ENCODE measurements around the gene C1QTNF7. TPM values are rescaled to one million over a fixed set of nuclear protein-coding genes. Genes with fewer than 3 reads are reported as not detected.
A peak's percentile ranks its signal among the peaks of the same experiment; 100 is the strongest.

The C1QTNF7 gene
- total and polyA plus RNA-seq, 7 donors: 0.20 to 2.3 (median 0.35) TPM

DNA sequence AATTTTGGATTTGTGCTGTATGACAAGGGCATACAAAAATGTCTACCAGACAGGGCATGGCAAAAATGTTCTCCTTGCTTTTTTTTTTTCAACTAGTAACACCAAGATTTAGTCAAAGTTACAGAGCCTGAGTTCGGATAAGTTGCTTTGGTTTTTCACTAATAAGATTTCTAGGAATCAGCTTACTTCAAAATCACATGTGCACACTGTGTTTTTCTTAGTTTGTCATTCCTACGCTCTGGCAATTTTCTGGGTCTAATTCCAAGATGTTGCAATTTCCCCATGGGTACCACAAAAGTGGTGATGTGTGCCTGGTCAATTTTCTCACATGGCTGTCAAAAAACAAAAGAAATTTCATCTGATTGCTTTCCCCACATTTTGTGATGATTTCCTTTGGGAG lies 6.3 kb downstream of the C1QTNF7 start:
- peak in 1 of 4 donors; percentile 45 for ATAC-seq
- no peaks in the 10 kb centered on the region for H3K4me1 ChIP-seq
- H3K36me3 ChIP-seq (ENCODE audit: insufficient read depth in 1 of 2, low read depth in 1 of 2): no peaks in the 10 kb centered on the region
- 62 to 80% (median 79%) methylated on average over 2 of the region's 2 CpGs for WGBS, 3 donors
- no peaks in the 10 kb centered on the region for H3K9me3 ChIP-seq
- H3K27ac ChIP-seq: no peak overlapping the region
- no peak overlapping the region for H3K4me3 ChIP-seq
- H3K27me3 ChIP-seq (ENCODE audit: insufficient read depth in 3 of 3, low read length in 2 of 3): no peaks in the 10 kb centered on the region
- TF ChIP-seq, protein P1, sequence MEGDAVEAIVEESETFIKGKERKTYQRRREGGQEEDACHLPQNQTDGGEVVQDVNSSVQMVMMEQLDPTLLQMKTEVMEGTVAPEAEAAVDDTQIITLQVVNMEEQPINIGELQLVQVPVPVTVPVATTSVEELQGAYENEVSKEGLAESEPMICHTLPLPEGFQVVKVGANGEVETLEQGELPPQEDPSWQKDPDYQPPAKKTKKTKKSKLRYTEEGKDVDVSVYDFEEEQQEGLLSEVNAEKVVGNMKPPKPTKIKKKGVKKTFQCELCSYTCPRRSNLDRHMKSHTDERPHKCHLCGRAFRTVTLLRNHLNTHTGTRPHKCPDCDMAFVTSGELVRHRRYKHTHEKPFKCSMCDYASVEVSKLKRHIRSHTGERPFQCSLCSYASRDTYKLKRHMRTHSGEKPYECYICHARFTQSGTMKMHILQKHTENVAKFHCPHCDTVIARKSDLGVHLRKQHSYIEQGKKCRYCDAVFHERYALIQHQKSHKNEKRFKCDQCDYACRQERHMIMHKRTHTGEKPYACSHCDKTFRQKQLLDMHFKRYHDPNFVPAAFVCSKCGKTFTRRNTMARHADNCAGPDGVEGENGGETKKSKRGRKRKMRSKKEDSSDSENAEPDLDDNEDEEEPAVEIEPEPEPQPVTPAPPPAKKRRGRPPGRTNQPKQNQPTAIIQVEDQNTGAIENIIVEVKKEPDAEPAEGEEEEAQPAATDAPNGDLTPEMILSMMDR (IDR thresholded peaks at IDR 0.05): no peak
- DNase-seq: no peak
- intact Hi-C loops (cut with DNase I): no loop called here

DNA sequence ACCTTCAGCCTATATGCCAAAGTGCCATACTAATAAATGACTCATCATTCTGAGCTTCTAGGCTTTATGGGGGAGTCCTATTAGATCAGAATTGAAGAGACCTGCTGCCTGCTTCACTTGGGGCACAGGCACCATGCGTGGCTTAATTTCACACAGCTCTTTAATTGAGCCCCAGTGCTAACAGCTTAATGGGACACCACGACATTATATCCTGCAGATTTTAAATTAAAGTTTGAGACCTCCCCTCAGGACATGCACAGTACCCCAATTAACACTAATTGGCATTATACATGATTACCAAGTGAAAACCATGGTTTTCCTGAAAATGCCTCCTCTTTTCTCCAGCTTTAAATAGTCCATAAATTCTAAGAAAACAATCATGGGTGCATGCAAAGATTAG lies 6.8 kb downstream of the C1QTNF7 start:
- no peaks in the 10 kb centered on the region for H3K4me1 ChIP-seq
- no peak overlapping the region for H3K4me3 ChIP-seq
- 85 to 92% (median 87%) methylated on average over 2 of the region's 2 CpGs for WGBS, 3 donors
- H3K9me3 ChIP-seq: no peaks in the 10 kb centered on the region
- no peak for ATAC-seq
- no peak for DNase-seq
- no peaks in the 10 kb centered on the region for H3K36me3 ChIP-seq (ENCODE audit: insufficient read depth in 1 of 2, low read depth in 1 of 2)
- TF ChIP-seq, protein P1 (IDR thresholded peaks at IDR 0.05): no peak
- no peaks in the 10 kb centered on the region for H3K27me3 ChIP-seq (ENCODE audit: insufficient read depth in 3 of 3, low read length in 2 of 3)
- H3K27ac ChIP-seq: no peak overlapping the region
- intact Hi-C loops (cut with DNase I): no loop called here

DNA sequence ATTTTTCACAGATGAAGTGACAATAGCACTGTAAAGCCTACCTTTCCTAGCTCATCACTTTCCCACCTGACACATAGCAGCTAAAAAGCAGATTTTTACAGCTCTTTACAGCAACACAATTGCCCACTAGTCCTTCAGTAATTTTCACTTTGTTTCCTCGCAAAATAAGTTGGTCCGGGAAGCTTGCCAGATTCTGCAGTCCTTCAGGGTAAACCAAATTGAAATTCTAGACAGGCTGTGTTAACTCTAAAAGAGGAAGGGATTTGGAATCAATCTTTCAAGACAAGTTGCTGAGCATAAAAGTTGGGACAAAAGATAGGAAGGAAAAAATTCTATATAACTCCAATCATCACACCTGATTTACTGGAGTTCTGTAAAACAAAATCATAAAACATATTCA lies 8.7 kb downstream of the C1QTNF7 start:
- DNase-seq: no peak

DNA sequence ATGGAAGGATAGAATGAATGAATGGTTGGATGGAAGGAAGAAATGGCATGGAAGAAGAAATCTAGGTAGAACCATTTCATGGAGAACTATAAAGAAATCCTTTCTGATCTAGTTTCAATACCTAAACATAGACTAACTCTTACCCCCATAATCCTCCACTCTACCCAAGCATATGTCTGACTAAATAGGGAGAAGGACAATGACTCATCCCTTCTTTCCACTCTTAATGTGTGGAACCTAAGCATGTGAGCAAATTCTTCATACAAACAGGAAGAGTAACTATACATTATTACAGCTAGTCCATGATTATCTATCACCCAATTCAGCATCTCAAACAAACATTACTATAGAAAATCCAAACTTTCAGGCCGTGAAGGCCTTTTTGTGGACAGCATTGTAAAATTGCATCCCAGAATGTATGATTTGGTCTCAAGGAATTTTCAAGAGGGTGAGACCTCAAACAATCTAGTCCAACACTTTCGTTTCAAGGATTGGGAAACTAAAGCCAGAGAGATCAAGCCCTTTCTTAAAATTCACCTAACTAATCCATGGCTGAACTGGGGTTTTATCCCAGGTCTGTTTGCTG lies 11.2 kb downstream of the C1QTNF7 start:
- no peak for ATAC-seq
- 74 to 85% (median 76%) methylated on average over 2 of the region's 2 CpGs for WGBS, 3 donors
- intact Hi-C loops (cut with DNase I): no loop called here

More for the DNA sequence above, 8.7 kb downstream of the C1QTNF7 start:
- Histone ChIP-seq H3K27me3 (ENCODE audit: insufficient read depth in 3 of 3, low read length in 2 of 3) (no peaks in the 10 kb centered on the region), H3K4me3 (no peak overlapping the region), H3K36me3 (ENCODE audit: insufficient read depth in 1 of 2, low read depth in 1 of 2) (no peaks in the 10 kb centered on the region), H3K27ac (no peak overlapping the region), H3K9me3 (no peaks in the 10 kb centered on the region), H3K4me1 (no peaks in the 10 kb centered on the region)
- no peak for ATAC-seq
- WGBS, 3 donors: 1 to 7% (median 5%) methylated on average over 2 of the region's 2 CpGs
- TF ChIP-seq, protein P1 (IDR thresholded peaks at IDR 0.05): no peak
- intact Hi-C loops (cut with DNase I): no loop called here

More for the DNA sequence above, 11.2 kb downstream of the C1QTNF7 start:
- H3K36me3 ChIP-seq (ENCODE audit: insufficient read depth in 1 of 2, low read depth in 1 of 2): no peaks in the 10 kb centered on the region
- no peak for DNase-seq
- no peaks in the 10 kb centered on the region for H3K27me3 ChIP-seq (ENCODE audit: insufficient read depth in 3 of 3, low read length in 2 of 3)
- no peak overlapping the region for H3K4me3 ChIP-seq
- no peaks in the 10 kb centered on the region for H3K9me3 ChIP-seq
- TF ChIP-seq, protein P1 (IDR thresholded peaks at IDR 0.05): no peak
- H3K4me1 ChIP-seq: no peaks in the 10 kb centered on the region
- H3K27ac ChIP-seq: no peak overlapping the region
